Activated CD4-positive, alpha-beta T cell treated with anti-CD3 and anti-CD28 coated beads for 24 hours (primary cell): ENCODE measurements around the gene LILRB1.
"Not testable (repeated sequence)": the region's sequence is repeated elsewhere in the genome, so short reads cannot be mapped to it uniquely, and the experiment has no call there.

Source experiments
- DNase-seq, 2 donors: peaks; one replicate each; pipeline ENCODE4 v3.0.0-alpha.2; 2020; ENCODE audit warnings: low read depth in 2 of 2

The LILRB1 gene

DNA sequence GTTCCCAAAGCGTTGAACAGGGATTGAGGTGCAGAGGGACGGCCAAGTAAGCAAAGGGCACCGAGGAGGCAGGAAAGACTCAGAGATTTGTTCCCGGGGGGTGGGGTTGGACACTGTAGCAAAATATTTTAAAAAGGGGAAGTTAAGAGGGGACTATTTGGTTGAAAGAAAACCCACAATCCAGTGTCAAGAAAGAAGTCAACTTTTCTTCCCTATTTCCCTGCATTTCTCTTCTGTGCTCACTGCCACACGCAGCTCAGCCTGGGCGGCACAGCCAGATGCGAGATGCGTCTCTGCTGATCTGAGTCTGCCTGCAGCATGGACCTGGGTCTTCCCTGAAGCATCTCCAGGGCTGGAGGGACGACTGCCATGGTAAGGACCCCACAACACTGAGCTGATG is at the start of gene LILRB1:
LILRB1 (plus strand) TSS at position 223 of the 400 bp plus-strand sequence. CDS start 590 bp downstream, outside the sequence.
- DNase-seq, result not testable (repeated sequence)

DNA sequence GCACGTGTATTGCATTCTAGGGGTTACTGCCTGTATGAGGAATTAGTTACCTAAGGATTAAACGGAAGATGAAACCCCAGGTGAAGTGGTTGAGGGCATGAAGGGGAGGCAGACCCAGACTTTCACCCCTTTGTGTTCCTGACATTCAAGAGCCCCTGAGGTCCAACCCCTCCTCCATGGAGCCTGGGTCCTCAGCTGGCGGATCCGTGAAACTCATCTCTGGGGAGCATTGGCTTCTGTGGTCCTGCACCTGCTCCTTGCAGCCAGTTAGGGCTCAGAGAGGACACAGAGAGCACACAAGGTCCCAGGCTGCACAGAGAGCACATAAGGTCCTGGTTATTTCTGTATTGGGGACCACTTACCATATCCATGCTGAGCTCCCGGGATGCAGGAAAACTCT is 43.9 kb upstream of the LILRB1 start:
- no peak for DNase-seq

DNA sequence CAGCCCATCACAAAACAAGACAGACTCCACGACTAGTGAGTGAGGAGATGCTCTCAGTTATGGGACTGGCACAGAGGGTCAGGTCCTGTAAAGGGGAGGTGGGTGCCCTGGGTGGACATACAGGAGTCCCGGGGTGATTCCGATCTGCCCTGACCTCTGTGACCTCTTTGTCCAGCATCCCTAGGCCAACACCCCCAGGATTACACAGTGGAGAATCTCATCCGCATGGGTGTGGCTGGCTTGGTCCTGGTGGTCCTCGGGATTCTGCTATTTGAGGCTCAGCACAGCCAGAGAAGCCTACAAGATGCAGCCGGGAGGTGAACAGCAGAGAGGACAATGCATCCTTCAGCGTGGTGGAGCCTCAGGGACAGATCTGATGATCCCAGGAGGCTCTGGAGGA is 43.3 kb upstream of the LILRB1 start:
- no peak for DNase-seq

DNA sequence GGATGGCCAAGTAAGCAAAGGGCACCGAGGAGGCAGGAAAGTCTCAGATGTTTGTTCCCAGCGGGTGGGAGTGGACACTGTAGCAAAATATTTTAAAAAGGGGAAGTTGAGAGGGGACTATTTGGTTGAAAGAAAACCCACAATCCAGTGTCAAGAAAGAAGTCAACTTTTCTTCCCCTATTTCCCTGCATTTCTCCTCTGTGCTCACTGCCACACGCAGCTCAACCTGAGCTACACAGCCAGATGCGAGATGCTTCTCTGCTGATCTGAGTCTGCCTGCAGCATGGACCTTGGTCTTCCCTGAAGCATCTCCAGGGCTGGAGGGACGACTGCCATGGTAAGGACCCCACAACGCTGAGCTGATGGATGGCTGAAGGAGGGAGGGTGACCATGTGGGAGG is 36.8 kb upstream of the LILRB1 start, which contains the start of gene LILRA1:
LILRA1 (plus strand) TSS at position 188 of the 400 bp plus-strand sequence. CDS start 613 bp downstream, outside the sequence.
- not testable (repeated sequence) for DNase-seq

DNA sequence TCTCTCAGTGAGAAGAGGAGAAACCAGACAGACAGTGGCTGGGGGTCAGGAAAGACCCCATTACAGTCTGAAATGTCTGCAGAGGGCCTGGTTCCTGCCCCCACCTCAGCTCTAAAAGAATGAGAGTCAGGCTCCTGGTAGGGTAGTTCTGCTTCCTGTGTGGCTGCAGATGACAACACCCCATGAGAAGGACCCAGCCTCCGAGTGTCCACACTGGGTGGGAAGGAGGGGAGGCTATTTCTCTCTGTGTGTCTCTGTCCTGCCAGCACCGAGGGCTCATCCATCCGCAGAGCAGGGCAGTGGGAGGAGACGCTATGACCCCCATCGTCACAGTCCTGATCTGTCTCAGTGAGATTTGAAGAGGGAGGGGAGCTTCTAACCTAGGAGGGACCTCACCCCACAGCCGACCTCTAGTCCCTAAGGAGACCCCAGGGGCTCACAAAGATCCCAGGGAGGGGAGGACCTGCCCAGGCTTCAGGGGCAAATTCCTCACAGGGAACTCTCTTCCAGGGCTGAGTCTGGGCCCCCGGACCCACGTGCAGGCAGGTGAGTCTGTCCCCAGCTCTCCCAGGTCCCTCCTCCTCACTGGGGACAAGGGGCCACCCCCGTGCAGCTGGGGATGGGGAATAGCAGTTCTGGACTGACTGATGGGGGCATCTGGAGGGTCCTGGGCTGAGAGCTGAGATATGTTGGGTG is 36.2 kb upstream of the LILRB1 start:
- not testable (repeated sequence) for DNase-seq

DNA sequence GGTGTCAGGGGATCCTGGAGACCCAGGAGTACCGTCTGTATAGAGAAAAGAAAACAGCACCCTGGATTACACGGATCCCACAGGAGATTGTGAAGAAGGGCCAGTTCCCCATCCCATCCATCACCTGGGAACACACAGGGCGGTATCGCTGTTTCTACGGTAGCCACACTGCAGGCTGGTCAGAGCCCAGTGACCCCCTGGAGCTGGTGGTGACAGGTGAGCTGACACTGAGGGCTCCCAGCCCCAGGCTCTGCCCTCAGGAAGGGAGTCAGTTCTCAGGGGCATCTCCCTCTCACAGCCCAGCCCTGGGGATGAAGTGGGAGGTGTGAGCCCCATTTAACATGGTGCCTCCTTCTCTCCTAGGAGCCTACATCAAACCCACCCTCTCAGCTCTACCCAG is 35.5 kb upstream of the LILRB1 start:
- DNase-seq, result no peak

DNA sequence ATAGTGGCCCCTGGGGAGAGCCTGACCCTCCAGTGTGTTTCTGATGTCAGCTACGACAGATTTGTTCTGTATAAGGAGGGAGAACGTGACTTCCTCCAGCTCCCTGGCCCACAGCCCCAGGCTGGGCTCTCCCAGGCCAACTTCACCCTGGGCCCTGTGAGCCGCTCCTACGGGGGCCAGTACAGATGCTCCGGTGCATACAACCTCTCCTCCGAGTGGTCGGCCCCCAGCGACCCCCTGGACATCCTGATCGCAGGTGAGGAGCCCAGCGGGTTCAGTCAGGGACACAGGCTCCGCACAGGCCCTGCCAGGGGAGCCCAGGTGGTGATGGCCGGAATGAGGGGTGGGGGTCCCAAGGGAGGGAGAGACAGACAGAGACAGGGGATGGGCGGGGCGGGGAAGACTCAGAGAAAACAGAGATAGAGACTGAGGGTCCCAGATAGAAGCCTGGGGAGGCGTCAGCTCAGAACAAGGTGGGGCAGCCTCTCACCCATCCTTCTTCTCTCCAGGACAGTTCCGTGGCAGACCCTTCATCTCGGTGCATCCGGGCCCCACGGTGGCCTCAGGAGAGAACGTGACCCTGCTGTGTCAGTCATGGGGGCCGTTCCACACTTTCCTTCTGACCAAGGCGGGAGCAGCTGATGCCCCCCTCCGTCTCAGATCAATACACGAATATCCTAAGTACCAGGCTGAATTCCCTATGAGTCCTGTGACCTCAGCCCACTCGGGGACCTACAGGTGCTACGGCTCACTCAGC is 34.4 kb upstream of the LILRB1 start:
- not testable (repeated sequence) for DNase-seq

DNA sequence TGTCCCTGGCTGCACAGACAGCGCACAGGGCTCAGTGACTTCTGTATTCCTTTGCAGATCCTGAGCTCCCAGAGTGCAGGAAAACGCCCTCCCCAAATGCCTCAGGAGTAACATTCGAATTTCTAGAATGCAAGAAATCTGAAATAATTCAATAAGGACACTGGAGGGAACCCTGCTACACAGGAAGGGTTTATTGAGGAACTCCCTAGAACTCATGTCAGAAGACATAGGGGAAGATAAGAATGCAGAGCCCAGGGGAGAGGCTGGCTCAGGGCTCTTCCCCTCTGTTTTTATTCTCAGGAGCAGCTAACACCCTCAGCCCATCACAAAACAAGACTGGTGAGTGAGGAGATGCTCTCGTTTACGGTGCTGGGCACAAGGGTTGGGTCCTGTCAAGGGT is 30.1 kb upstream of the LILRB1 start:
- DNase-seq, result no peak

DNA sequence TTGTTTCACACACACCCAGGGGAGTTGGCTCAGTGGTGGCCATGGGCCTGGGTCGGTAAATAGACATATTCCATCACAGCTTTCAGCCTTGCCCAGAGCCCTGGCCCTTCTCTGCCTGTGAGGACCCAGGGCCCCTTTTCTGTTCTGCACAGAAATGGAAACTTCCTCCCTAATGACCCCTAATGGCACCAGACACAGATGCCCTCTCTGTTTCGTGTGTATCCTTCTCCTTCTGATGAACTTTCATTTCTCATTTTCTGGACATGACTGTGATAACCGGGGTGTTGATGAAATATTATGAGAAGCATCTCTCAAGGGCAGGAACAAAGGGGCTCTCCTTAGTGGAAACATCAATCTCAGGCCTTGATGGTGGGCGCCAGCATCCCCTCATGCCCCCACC is 24.1 kb upstream of the LILRB1 start:
- no peak for DNase-seq

DNA sequence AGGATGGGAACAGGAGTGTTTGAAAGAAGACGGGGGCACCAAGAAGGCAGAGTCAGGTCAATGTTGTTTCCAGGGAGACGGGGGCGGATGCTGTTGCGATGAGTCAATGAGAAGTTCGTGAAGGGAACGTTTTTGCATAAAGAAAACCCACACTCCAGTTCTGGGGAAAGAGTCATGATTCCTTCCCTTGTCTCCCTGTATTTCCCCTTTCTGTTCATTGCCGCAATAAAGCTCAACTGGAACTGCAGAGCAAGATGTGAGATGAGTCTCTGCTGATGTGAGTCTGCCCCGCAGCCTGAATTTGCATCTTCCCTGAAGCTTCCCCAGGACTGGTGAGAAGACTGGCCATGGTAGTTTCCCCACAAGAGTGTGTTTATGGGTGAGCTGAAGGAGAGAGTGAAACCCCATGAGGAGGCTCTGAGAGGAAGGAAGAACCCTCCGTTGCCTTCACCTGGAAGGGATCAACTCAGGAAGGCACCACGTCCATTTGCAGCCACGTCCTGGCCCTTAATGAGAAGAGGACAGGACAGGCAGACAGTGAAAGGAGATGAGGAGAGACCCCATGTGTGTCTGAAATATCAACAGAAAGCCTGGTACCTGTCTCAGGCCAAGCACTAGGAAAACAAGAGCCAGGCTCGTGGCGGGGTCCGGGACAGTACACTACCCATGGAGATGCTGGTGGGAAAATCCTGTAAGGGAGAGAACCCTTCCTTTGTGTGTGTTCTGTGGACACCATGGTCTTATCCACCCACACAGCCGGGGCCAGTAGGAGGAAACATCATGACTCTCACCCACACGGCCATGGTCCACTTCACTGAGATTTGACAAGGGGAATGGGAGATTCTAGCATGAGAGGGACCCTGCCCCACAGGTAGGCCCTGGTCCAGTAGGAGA is 23.1 kb upstream of the LILRB1 start:
- no peak for DNase-seq

DNA sequence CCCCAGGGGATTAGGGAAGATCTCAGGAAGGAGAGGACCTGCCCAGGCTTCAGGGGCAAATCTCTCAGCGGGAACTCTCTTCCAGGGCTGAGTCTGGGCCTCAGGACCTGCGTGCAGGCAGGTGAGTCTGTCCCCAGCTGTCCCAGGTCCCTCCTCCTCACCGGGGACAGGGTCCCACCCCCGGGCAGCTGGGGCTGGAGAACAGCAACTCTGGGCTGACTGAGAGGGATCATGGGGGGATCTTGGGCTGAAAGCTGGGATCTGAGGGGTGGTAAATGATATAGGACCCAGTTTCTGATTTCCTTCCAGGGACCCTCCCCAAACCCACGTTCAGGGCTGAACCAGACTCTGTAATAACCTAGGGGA is 22.5 kb upstream of the LILRB1 start:
- DNase-seq, result no peak

DNA sequence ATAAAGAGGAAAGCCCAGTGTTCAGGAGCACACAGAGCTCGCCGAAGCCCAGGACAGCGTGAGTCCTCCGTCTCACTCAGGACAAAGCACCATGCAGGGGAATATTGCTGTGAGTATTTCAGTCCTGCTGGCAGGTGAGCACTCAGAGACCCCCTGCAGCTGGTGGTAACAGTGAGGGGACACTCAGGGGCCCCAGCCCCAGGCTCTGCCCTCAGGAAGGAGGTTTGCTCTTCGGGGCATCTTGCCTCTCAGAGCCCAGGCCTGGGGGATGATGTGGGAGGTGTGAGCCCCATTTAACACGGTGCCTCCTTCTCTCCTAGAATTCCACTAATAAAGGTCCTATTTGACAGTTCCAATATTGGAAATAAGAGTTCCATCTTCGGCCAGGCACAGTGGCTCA is 22.1 kb upstream of the LILRB1 start:
- DNase-seq, result no peak

DNA sequence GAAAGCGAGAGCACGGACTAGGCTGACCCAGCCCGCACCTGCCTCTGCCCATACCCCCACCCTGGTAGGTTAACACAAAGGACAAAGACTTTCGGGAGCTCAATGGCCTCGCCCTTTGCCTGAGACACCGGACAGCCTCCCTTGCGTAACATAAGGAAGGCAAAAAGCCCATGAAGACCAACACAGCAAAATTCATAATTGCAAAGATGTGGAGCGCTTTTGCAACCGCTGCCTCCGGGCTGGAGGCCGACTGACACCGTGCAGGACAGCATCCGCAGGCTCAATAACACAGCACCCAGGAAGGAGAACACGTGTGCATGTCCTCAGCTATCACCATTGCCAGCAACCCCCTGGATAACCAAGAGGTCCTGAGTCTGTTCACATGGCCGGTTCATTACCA is 21.5 kb upstream of the LILRB1 start:
- DNase-seq, result no peak

DNA sequence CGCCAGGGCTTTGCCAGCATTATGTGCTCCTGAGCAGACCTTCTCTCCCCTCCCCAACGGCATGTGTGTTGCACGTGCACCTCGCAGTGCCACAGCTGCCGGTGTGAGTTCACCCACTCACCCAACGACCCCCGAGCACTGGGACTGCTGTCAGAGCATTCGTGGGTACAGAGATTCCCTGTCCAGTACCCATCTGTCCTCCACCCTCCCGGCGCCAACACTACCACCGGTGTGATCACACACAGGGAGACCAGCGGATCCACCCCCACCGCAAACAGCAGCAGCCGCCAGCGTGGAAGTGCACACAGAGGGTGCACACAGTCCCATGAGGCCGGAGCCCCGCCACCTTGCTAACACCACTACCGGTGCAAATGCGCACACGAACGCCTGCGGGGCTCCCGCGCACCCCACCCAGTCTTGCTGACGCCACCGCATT is 20.9 kb upstream of the LILRB1 start:
- no peak for DNase-seq

DNA sequence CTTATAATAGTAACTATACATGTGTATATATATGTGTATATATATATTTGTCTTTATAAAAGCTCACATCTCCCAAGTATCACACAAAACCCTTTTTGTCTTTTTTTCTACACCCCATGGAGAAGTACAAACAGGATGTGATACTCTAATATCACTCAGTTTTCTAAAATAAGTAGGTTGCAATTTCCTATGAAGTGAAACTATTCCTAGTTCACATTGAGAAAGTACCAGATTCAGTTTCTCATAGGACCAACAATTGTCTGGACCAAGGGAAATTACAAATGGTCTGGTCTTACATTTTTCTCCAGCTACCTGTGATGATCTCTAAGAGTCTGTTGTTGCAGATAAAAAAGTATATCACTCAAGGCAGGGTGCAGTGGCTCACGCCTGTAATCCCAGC is 17.9 kb upstream of the LILRB1 start:
- no peak for DNase-seq

DNA sequence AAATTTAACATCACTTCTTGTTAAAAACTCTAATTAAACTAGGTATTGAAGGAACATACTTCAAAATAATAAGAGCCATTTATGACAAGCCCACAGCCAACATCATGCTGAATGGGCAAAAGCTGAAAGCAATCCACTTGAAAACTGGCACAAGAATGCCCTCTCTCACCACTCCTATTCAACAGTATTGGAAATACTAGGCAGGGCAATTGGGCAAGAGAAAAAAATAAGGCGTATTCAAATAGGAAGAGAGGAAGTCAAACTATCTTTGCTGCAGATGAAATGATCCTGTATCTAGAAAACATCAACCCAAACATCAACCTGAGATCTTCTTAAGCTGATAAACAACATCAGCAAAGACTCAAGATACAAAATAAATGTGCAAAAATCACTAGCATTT is 15.6 kb upstream of the LILRB1 start:
- DNase-seq, result no peak

DNA sequence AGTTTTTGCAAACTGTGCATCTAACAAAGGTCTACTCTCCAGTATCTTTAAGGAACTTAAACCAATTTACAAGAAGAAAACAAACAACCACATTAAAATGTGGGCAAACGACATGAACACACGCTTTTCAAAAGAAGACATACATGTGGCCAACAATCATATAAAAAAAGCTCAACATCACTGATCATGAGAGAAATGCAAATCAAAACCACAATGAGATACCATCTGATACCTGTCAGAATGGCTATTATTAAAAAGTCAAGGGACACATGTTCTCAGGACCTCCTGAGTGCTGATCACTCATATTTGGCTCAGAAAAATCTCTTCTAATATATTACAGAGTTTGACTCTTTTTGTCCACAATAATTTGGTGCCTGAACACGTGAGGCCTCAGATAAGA is 14.2 kb upstream of the LILRB1 start:
- DNase-seq, result no peak

DNA sequence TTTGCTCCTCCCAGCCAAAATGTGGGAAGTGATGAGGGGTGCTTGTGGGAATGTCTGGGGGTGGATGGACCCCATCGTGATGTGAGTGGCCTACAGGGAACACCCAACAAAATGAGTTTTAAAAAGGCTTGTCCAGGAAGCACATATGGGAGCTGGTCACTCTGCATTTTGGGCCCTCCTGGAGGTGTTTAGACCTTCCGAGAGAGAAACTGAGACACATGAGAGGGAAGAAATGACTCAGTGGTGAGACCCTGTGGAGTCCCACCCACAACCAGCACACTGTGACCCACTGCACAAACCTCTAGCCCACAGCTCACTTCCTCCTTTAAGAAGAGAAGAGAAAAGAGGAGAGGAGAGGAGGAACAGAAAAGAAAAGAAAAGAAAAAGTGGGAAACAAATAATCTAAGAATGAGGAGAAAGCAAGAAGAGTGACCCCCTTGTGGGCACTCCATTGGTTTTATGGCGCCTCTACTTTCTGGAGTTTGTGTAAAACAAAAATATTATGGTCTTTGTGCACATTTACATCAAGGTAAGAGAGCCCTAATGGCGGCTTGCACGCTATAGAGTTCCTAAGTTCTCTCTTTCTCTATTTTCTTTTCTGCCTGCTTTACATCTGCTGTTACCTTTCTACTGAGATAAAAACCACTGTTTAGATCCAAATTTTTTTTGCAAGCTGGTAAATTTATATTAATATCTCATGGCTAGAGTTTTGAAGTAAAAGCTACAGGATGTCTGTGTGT is 13.3 kb upstream of the LILRB1 start:
- no peak for DNase-seq

DNA sequence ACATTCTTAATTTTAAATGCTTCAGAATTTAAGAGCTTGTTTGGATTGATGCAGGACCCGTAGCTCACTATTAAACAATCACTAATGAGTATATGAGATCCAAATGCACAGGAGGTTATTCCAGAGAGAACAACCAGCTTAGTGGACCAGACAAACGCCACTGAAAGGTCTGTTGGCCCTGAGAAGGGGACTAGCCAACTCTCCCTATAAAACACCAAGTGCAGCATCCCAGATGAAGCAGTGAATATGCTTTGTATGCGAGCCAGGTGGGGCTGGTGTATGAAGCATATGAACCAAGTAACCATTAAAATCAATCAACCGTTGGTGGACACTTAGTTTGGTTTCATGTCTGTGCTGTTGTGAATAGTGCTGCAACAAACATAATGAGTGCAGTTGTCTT is 9.8 kb upstream of the LILRB1 start:
- DNase-seq, result no peak

DNA sequence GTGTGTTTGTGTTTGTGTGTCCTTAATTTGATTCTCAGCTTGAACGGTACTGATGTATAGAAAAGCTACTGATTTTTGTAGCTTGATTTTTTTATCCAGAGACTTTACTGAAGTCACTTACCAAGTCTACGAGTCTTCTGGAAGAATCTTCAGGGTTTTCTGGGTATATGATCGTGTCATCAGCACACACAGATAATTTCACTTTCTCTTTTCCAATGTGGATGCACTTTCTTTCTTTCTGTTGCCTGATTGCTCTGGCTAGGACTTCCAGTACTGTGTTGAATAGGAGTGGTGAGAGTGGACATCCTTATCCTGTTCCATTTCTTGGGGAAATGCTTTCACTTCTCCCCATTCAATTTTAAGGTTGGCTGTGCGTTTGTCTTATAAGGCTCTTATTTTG is 7.9 kb upstream of the LILRB1 start:
- no peak for DNase-seq

DNA sequence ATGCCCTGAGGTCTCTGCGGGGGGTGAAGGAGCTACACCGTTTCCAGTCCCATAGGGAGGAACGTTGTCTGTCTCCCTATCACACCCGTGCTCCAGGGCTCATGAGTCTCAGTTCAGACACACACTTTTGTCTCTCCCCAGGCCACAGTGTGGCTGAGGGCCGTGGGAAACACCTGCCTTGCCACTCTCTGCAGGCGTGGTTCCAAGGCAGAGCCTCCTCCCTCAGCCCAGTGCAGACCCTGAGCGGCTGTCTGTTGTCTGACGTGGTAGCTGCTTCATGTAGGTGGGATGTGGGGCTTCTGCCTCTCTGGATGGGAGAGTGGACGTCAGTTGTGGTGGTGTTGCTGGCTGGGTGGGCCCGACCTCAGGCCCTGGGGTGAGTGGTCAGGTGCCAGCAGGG is 6.0 kb upstream of the LILRB1 start:
- DNase-seq, result not testable (repeated sequence)
